Neural cell (in vitro differentiated cells): ENCODE data around the gene FGGY. TPM values are rescaled to one million over a fixed set of nuclear protein-coding genes. Genes with fewer than 3 reads are reported as not detected.
"Not testable (repeated sequence)": the region's sequence is repeated elsewhere in the genome, so short reads cannot be mapped to it uniquely, and the experiment has no call there.

Experiments used
- H2AFZ ChIP-seq: fragments of 200-600, 300-800 bp; sonication (generic), shearing (Covaris generic); 2 replicates; pipeline ENCODE4 v1.6.0; 2014; ENCODE audit warnings: low read depth, mild to moderate bottlenecking, antibody characterized with exemption, low read length, moderate library complexity
- H3F3A ChIP-seq: fragments of 200-600 bp; shearing (Covaris generic); 2 replicates; pipeline ENCODE4 v1.6.1; 2016; ENCODE audit warnings: mild to moderate bottlenecking, moderate library complexity, mixed read lengths, antibody characterized with exemption, low read length; ENCODE audit not compliant: insufficient read depth, poor library complexity, severe bottlenecking
- H3K27ac ChIP-seq: fragments of 200-600, 300-800 bp; sonication (generic), shearing (Covaris generic); 2 replicates; pipeline ENCODE4 v1.5.1; 2014; ENCODE audit warnings: mild to moderate bottlenecking, low read length, moderate library complexity
- H3K27me3 ChIP-seq: fragments of 300-800, 200-600 bp; sonication (generic), shearing (Covaris generic); 2 replicates; pipeline ENCODE4 v1.6.0; 2014; ENCODE audit warnings: mild to moderate bottlenecking, low read depth, low read length, moderate library complexity; ENCODE audit not compliant: insufficient read depth
- H3K36me3 ChIP-seq: fragments of 300-800, 200-600 bp; sonication (generic), shearing (Covaris generic); 2 replicates; pipeline ENCODE4 v1.5.1; 2014; ENCODE audit warnings: mild to moderate bottlenecking, antibody characterized with exemption, low read length, moderate library complexity; ENCODE audit not compliant: insufficient read depth
- H3K4me2 ChIP-seq: fragments of 300-800, 200-600 bp; sonication (generic), shearing (Covaris generic); 2 replicates; pipeline ENCODE4 v1.6.0; 2014; ENCODE audit warnings: mild to moderate bottlenecking, low read length
- H3K4me3 ChIP-seq: fragments of 300-800, 200-600 bp; sonication (generic), shearing (Covaris generic); 2 replicates; pipeline ENCODE4 v1.5.1; 2014; ENCODE audit warnings: mild to moderate bottlenecking, low read length, moderate library complexity
- H3K79me2 ChIP-seq: fragments of 200-600 bp; shearing (Covaris generic); replicated peaks from 2 replicates; pipeline ENCODE4 v1.6.0; 2014; ENCODE audit warnings: mild to moderate bottlenecking, low read length, moderate library complexity; ENCODE audit not compliant: insufficient read depth
- H3K9ac ChIP-seq: fragments of 300-800, 200-600 bp; sonication (generic), shearing (Covaris generic); 2 replicates; pipeline ENCODE4 v1.6.1; 2016; ENCODE audit warnings: mild to moderate bottlenecking, low read length, mixed read lengths
- H3K9me2 ChIP-seq: fragments of 200-600 bp; shearing (Covaris generic); 2 replicates; pipeline ENCODE4 v1.6.1; 2016; ENCODE audit warnings: mild to moderate bottlenecking, low read length, mixed read lengths; ENCODE audit not compliant: insufficient read depth
- H3K9me3 ChIP-seq: fragments of 200-600, 300-800 bp; sonication (generic), shearing (Covaris generic); 2 replicates; pipeline ENCODE4 v1.6.1; 2016; ENCODE audit warnings: mild to moderate bottlenecking, mixed run types, low read length, moderate library complexity, mixed read lengths
- H4K20me1 ChIP-seq: fragments of 200-600 bp; shearing (Covaris generic); 2 replicates; pipeline ENCODE4 v1.6.1; 2016; ENCODE audit warnings: mild to moderate bottlenecking, mixed run types; ENCODE audit not compliant: insufficient read depth
- CTCF ChIP-seq: fragments of 450-650 bp; IDR thresholded peaks from 2 replicates; pipeline ENCODE4 v1.5.1; 2014; ENCODE audit warnings: antibody characterized with exemption, mild to moderate bottlenecking, moderate library complexity; ENCODE audit not compliant: poor library complexity, severe bottlenecking
- EP300 ChIP-seq: fragments of 450-650 bp; conservative IDR thresholded peaks from 2 replicates; pipeline ENCODE4 v1.6.1; 2014; ENCODE audit warnings: antibody characterized with exemption, mild to moderate bottlenecking, moderate library complexity; ENCODE audit not compliant: poor library complexity, severe bottlenecking
- EZH2 ChIP-seq: fragments of 200-600, 300-800 bp; shearing (Covaris generic), sonication (generic); IDR thresholded peaks from 2 replicates; pipeline ENCODE4 v1.6.1; 2014; ENCODE audit warnings: antibody characterized with exemption, low read length, borderline replicate concordance, mild to moderate bottlenecking; ENCODE audit not compliant: insufficient read depth, poor library complexity, severe bottlenecking
- MXI1 ChIP-seq: fragments of 450-650 bp; conservative IDR thresholded peaks from 2 replicates; pipeline ENCODE4 v1.6.1; 2014; ENCODE audit warnings: antibody characterized with exemption, mild to moderate bottlenecking; ENCODE audit not compliant: poor library complexity, severe bottlenecking
- POLR2AphosphoS5 ChIP-seq: IDR thresholded peaks from 2 replicates; pipeline ENCODE4 v1.6.1; 2012
- RAD21 ChIP-seq: fragments of 450-650 bp; conservative IDR thresholded peaks from 2 replicates; pipeline ENCODE4 v1.6.1; 2014; ENCODE audit warnings: antibody characterized with exemption, mild to moderate bottlenecking, moderate library complexity
- REST ChIP-seq: IDR thresholded peaks from 2 replicates; pipeline ENCODE4 v1.6.1; 2012; ENCODE audit warnings: borderline replicate concordance
- SMC3 ChIP-seq: fragments of 450-650 bp; conservative IDR thresholded peaks from 2 replicates; pipeline ENCODE4 v1.6.1; 2014; ENCODE audit warnings: antibody characterized with exemption, mild to moderate bottlenecking, moderate library complexity; ENCODE audit not compliant: poor library complexity
- TAF1 ChIP-seq: IDR thresholded peaks from 2 replicates; pipeline ENCODE4 v1.6.1; 2012; ENCODE audit warnings: low read depth
- polyA plus RNA-seq: library from polyadenylated mRNA; depleted of rRNA; stranded (reverse); fragments of >200 nt; gene quantifications from 2 replicates; pipeline ENCODE4 v1.2.3, GENCODE V29; 2014

The FGGY gene
- polyA plus RNA-seq, 1 donor from 2014 or later = 7.4 TPM

- Histone ChIP-seq H3K79me2 (no peaks in the 10 kb centered on the region), H3K36me3 (no peaks in the 10 kb centered on the region), H4K20me1 (no peaks in the 10 kb centered on the region), H3K27ac (no peak overlapping the region), H3K9ac (no peak overlapping the region), H3K9me2 (no peaks in the 10 kb centered on the region), H3K27me3 (no peaks in the 10 kb centered on the region), H2AFZ (no peak overlapping the region), H3K9me3 (no peaks in the 10 kb centered on the region), H3K4me2 (no peak overlapping the region), H3K4me3 (no peak overlapping the region), H3F3A (no peaks in the 10 kb centered on the region)
- TF ChIP-seq SMC3 = no peak
- TF ChIP-seq TAF1 = no peak
- TF ChIP-seq MXI1 = no peak
- TF ChIP-seq REST = no peak
- TF ChIP-seq POLR2AphosphoS5 = no peak
- no peak for TF ChIP-seq RAD21
- TF ChIP-seq EP300 = no peak
- TF ChIP-seq EZH2 = no peak
- no peak for TF ChIP-seq CTCF
Measured at GRCh38 chr1:59492500-59492899, 195.6 kb downstream of the FGGY start.

GRCh38 chr1:59494145-59494833 lies 197.4 kb downstream of the FGGY start:
- TF ChIP-seq TAF1 (no peak), CTCF (no peak)
- H3K9me2 ChIP-seq = no peaks in the 10 kb centered on the region
- no peak overlapping the region for H3K4me3 ChIP-seq
- no peaks in the 10 kb centered on the region for H3K79me2 ChIP-seq
- no peaks in the 10 kb centered on the region for H3K36me3 ChIP-seq
- H4K20me1 ChIP-seq = no peaks in the 10 kb centered on the region
- no peaks in the 10 kb centered on the region for H3K9me3 ChIP-seq
- no peak overlapping the region for H2AFZ ChIP-seq
- no peaks in the 10 kb centered on the region for H3K27me3 ChIP-seq
- H3F3A ChIP-seq = no peaks in the 10 kb centered on the region
- no peak overlapping the region for H3K4me2 ChIP-seq
- H3K27ac ChIP-seq = no peak overlapping the region
- no peak overlapping the region for H3K9ac ChIP-seq

- not testable (repeated sequence) for H3F3A ChIP-seq, H3K36me3 ChIP-seq, H3K9me2 ChIP-seq, H3K27ac ChIP-seq, H4K20me1 ChIP-seq, H3K4me3 ChIP-seq, H3K9me3 ChIP-seq, H3K4me2 ChIP-seq, H3K9ac ChIP-seq, H3K79me2 ChIP-seq, H2AFZ ChIP-seq, H3K27me3 ChIP-seq
Measured at GRCh38 chr1:59496156-59496555, 199.3 kb downstream of the FGGY start.
